HG03439 (cell line): ENCODE results near the gene FAM111B.
"Not testable (repeated sequence)": the region's sequence is repeated elsewhere in the genome, so short reads cannot be mapped to it uniquely, and the experiment has no call there.

Experiments used
- ATAC-seq: cut with Tn5 transposase; IDR thresholded peaks from one replicate; pipeline ENCODE4 v1.9.1; 2021; ENCODE audit warnings: mild to moderate bottlenecking, moderate library complexity; ENCODE audit not compliant: unreplicated experiment

FAM111B gene

GRCh38 chr11:59106363-59107336 is at the start of gene FAM111B:
Gene FAM111B, plus strand, starts transcription at chr11:59107237. Its CDS starts 2,389 bp downstream, at chr11:59109626.
- ATAC-seq: peak; percentile 76

- ATAC-seq: peak; percentile 94
These were observed 48.7 kb upstream of the FAM111B start for GRCh38 chr11:59058120-59059033.

- ATAC-seq: not testable (repeated sequence)
These were observed 46.9 kb upstream of the FAM111B start for GRCh38 chr11:59060096-59060495.

GRCh38 chr11:59062602-59063529 is 44.2 kb upstream of the FAM111B start:
- ATAC-seq: no peak

GRCh38 chr11:59063996-59064727 is 42.9 kb upstream of the FAM111B start:
- ATAC-seq: not testable (repeated sequence)

GRCh38 chr11:59069087-59069486 is 38.0 kb upstream of the FAM111B start:
- ATAC-seq: no peak

- peak; percentile 67 for ATAC-seq
These were observed 30.0 kb upstream of the FAM111B start for GRCh38 chr11:59076876-59077571.

- no peak for ATAC-seq
These were observed 28.6 kb upstream of the FAM111B start for GRCh38 chr11:59078435-59078834.

GRCh38 chr11:59079086-59079485 is 28.0 kb upstream of the FAM111B start:
- ATAC-seq: no peak

- ATAC-seq: not testable (repeated sequence)
These were observed 26.6 kb upstream of the FAM111B start for GRCh38 chr11:59080421-59080820.

- ATAC-seq: not testable (repeated sequence)
These were observed 25.5 kb upstream of the FAM111B start for GRCh38 chr11:59081430-59082020.

GRCh38 chr11:59086007-59086406 is 21.0 kb upstream of the FAM111B start, which contains the start of gene GLYATL1B:
Gene GLYATL1B, plus strand, starts transcription at chr11:59086307. Its CDS starts 0 bp downstream, at chr11:59086307.
- not testable (repeated sequence) for ATAC-seq

- ATAC-seq: no peak
These were observed 18.9 kb upstream of the FAM111B start for GRCh38 chr11:59088162-59088561.

- ATAC-seq: not testable (repeated sequence)
These were observed 13.5 kb upstream of the FAM111B start for GRCh38 chr11:59093576-59093975.

GRCh38 chr11:59095225-59095624 is 11.8 kb upstream of the FAM111B start:
- ATAC-seq: peak; percentile 69

- not testable (repeated sequence) for ATAC-seq
These were observed 11.0 kb upstream of the FAM111B start for GRCh38 chr11:59095972-59096575.

GRCh38 chr11:59097113-59097708 is 9.8 kb upstream of the FAM111B start:
- peak; percentile 39 for ATAC-seq
